Tibial nerve (tissue), 4 donors: Measurements from ENCODE around the gene HECW1.

Experiments used
- EP300 ChIP-seq, 2 donors: sonication (generic); formaldehyde crosslinking; IDR thresholded peaks; one replicate each; pipeline ENCODE4 v1.6.1; 2017; ENCODE audit warnings: antibody characterized with exemption in 2 of 2, mild to moderate bottlenecking in 1 of 2
- POLR2A ChIP-seq, 2 donors: fragments of 450-650 bp; IDR thresholded peaks; one replicate each; pipeline ENCODE4 v1.6.1; 2017; ENCODE audit warnings: antibody characterized with exemption in 2 of 2, mild to moderate bottlenecking in 2 of 2, moderate library complexity in 2 of 2
- TF ChIP-seq, protein P1 (sequence below), 5 experiments: fragments of 200-600 bp in 3 of 5; fragments of 450-650 bp in 2 of 5; sonication (generic) in 3 of 5; IDR thresholded peaks; one replicate each; pipeline ENCODE4 v1.5.1; 2016 to 2019; ENCODE audit warnings: antibody characterized with exemption in 5 of 5, mild to moderate bottlenecking in 3 of 5, moderate library complexity in 2 of 5

DNA sequence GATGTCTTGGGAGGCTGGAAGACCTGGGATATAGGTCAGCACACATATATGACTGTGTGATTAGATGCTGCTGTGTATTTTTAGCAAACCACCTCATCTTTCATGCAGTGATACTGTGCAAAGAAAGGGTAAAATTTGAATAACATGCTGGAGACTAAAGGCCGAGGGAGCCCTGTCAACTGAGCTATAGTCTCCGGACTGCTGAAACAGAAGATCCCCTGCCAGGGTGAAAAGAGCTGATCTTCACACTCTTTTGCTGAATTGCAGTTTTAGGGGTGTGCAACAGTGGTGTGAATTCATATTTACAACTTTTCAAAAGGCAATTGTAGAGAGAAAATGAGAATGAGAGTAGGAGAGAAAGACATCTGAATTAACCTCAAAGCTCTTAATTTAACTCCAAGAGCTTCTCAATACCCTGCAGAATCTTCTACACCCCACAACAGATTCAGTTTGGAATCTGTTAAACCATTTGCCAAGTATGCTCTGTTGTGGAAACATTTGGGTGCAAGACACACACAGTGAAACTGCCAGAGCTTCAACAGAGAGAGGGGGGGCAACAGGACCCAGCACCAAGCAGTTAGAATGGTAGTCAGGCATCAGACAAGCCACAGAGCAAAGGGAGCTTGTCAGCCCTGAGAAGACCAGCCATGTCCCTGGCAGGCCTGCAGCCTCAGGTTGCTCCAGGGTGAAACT, 280.3 kb downstream of the HECW1 start:
- TF ChIP-seq POLR2A (IDR thresholded peaks at IDR 0.05), result no peak
- TF ChIP-seq, protein P1, sequence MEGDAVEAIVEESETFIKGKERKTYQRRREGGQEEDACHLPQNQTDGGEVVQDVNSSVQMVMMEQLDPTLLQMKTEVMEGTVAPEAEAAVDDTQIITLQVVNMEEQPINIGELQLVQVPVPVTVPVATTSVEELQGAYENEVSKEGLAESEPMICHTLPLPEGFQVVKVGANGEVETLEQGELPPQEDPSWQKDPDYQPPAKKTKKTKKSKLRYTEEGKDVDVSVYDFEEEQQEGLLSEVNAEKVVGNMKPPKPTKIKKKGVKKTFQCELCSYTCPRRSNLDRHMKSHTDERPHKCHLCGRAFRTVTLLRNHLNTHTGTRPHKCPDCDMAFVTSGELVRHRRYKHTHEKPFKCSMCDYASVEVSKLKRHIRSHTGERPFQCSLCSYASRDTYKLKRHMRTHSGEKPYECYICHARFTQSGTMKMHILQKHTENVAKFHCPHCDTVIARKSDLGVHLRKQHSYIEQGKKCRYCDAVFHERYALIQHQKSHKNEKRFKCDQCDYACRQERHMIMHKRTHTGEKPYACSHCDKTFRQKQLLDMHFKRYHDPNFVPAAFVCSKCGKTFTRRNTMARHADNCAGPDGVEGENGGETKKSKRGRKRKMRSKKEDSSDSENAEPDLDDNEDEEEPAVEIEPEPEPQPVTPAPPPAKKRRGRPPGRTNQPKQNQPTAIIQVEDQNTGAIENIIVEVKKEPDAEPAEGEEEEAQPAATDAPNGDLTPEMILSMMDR (IDR thresholded peaks at IDR 0.05), result no peak
- no peak for TF ChIP-seq EP300 (IDR thresholded peaks at IDR 0.05)
